ENCODE measurements around the gene C9.
"Not testable (repeated sequence)": the region's sequence is repeated elsewhere in the genome, so short reads cannot be mapped to it uniquely, and the experiment has no call there.

Gene C9

GRCh38 chr5:39370555-39371366, 6.5 kb upstream of the C9 start:
- DNase-seq: no peak

DNA sequence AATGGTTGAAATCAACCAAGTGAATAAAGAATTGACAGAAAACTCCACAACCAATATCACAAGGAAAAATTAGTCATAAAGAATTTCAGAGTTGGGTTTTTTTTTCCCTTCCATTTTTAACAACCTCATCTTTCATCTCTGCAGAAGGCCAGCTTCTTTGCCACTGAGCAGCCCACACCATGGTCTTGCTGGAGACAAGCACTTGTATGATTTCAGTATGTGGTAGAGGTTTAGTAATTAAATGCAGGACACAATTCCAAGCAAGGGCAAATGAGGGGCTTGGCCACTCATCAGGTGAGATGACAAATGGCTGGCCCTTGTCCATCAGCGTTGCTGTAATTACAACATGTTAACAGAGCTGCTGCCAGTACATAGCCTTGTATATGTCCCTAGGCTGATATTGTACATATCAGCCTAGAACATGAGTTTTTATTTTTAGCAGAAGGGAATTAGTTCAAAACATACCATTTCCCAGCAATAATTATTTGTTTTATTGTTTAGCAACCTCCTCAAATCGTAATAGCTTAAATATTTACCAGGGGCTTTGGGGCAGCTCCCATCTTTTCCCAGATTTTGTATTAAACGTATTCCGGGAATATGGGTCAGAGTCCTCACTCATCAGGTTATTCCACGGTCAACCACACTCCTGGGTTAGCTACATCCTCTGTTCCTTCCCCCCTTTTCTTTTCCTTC, 5.0 kb upstream of the C9 start:
- DNase-seq: no peak

DNA sequence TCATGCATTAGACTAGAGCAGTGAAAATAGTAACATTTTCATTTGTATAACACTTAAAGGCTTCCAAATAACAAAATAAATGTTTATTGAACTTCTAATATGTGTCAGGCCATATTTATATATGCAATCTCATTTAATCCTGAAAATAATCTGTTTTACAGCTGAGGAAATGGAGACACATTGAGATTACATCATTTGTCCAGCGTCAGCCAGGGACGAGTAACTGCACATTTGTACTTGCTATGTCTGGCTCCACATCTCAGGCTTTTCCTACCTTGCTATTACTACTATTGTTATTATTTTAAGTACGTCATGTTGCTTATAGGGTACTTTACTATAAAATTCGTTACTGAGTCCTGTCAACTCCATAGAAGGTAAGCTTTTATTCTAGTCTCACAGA, 3.8 kb upstream of the C9 start:
- no peak for DNase-seq

GRCh38 chr5:39367711-39368110, 3.4 kb upstream of the C9 start:
- no peak for DNase-seq

- no peak for DNase-seq
Measured at GRCh38 chr5:39363217-39363616, 1.1 kb downstream of the C9 start.

DNA sequence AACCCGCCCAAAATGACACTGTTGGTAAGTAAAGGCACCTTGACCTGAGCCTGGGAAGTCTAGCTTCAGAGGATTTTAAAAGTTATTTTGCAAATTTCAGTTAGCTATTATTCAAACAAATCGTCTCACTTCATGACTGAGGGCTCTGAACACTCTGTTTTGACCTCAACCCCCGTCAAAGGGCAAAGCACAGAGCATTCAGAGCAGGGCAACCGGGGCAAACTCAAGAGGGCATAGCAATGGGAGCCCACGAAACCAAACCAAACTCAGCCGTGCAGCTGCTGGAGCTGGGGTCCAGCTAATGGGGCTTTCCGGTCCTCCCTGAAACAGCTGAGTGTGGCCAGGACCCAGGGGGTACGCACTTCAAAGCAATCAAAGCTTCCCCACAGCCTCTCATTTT, 1.6 kb downstream of the C9 start:
- DNase-seq: no peak

DNA sequence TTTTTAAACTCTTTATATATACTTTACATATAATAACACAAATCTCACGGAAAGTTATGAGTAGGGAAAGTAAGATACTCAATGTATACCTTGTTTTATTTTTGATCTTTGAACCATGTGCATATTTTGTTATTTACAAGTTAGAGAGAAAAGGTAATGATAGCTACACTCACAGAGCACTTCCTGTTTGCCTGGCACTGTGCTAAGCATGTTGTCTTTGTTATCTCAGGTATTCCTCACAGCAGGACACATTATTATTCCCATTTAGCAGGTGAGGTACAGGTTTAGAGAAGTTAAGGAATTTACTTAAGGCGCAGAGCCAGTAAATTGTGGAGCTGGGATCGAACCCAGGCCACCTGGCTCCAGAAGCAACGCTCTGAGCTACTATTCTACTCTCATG, 3.0 kb downstream of the C9 start:
- DNase-seq: no peak

GRCh38 chr5:39360471-39361111, 3.7 kb downstream of the C9 start:
- no peak for DNase-seq

DNA sequence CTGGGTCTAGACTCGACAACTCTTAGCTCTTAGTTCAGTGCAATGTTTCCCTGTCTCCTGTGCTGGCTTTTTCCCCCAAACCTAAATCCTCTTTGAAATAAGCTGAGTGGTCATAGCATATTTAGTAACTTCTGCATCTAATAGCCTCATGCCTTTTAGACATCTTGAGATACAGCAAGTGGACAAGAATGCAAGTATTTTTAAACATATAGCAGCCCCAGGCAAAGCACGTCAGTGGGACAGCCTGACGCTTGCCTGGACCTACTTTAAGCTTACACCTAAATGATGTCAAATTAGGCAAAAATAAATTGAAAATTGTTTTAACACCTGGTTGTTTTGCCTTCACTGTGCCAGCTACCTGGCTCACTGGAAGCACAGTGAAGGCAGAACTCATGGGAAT, 8.0 kb downstream of the C9 start:
- no peak for DNase-seq

- DNase-seq: no peak
Measured at GRCh38 chr5:39355324-39355723, 9.0 kb downstream of the C9 start.

- no peak for DNase-seq
Measured at GRCh38 chr5:39353717-39354399, 10.4 kb downstream of the C9 start.

- DNase-seq: no peak
Measured at GRCh38 chr5:39352951-39353350, 11.3 kb downstream of the C9 start.

GRCh38 chr5:39352170-39352569, 12.1 kb downstream of the C9 start:
- no peak for DNase-seq

- no peak for DNase-seq
Measured at GRCh38 chr5:39349484-39349883, 14.8 kb downstream of the C9 start.

GRCh38 chr5:39342460-39342859, 21.8 kb downstream of the C9 start:
- no peak for DNase-seq

- DNase-seq: no peak
Measured at GRCh38 chr5:39341896-39342295, 22.4 kb downstream of the C9 start.

GRCh38 chr5:39340506-39340905, 23.8 kb downstream of the C9 start:
- DNase-seq: no peak

DNA sequence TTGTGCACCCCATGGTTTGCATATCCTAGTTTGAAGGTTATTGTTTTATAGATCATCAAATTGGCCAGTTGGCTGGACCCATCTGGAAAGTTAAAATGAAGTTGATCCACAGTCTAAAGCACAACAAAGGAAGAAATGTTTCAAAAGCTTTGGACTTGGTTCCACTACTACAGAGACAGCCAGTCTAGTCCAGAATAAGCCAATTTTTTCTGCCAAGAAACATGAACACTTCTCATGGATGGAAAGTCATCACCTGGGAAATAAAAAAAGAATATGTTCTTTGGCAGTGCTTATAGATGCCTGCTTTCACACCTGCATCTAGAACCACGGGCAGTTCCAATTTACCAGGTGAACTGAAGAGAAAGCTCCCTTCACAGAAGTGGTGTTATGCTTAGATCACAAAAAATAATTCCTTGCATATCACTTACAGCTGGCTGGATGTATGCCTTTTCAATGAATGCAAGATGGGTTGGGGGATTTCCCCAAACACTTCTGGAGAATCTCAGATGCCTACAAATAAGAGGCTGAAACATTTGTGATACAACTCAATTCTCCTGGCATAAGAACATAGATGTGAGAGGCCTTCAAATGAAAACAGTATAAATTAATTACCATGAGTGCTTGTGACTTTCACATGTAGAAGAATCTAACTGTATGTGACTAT, 26.9 kb downstream of the C9 start:
- DNase-seq: no peak

DNA sequence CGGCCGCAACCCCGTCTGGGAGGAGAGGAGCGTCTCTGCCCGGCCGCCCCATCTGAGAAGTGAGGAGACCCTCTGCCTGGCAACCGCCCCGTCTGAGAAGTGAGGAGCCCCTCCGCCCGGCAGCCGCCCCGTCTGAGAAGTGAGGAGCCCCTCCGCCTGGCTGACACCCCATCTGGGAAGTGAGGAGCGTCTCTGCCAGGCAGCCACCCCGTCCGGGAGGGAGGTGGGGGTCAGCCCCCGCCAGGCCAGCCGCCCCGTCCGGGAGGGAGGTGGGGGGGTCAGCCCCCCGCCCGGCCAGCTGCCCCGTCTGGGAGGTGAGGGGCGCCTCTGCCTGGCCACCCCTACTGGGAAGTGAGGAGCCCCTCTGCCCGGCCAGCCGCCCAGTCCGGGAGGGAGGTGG, 30.0 kb downstream of the C9 start:
- not testable (repeated sequence) for DNase-seq

GRCh38 chr5:39333104-39333503, 31.2 kb downstream of the C9 start:
- DNase-seq: no peak

GRCh38 chr5:39331861-39332381, 32.4 kb downstream of the C9 start:
- no peak for DNase-seq

- DNase-seq: no peak
Measured at GRCh38 chr5:39328731-39329130, 35.6 kb downstream of the C9 start.

DNA sequence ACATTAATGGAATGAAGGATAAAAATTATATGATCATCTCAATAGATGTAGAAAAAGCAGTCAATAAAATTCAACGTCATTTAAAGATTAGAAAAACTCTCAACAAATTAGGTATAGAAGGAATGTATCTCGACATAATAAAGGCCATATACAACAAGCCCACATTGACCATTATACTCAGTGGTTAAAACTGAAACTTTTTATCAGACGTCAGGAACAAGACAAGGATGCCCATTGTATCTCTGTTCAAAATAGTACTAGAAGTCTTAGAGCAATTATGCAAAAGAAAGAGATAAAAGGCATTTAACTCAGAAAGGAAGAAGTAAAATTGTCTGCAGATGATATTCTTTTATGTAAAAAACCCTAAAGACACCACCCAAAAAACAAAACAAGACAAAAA, 40.8 kb downstream of the C9 start:
- no peak for DNase-seq
